ENCODE data around the gene PLD6. TPM values are rescaled to one million over a fixed set of nuclear protein-coding genes. Genes with fewer than 3 reads are reported as not detected.

Gene PLD6
- total RNA-seq, 1 donor from 2014 or later = 1.2 TPM

DNA sequence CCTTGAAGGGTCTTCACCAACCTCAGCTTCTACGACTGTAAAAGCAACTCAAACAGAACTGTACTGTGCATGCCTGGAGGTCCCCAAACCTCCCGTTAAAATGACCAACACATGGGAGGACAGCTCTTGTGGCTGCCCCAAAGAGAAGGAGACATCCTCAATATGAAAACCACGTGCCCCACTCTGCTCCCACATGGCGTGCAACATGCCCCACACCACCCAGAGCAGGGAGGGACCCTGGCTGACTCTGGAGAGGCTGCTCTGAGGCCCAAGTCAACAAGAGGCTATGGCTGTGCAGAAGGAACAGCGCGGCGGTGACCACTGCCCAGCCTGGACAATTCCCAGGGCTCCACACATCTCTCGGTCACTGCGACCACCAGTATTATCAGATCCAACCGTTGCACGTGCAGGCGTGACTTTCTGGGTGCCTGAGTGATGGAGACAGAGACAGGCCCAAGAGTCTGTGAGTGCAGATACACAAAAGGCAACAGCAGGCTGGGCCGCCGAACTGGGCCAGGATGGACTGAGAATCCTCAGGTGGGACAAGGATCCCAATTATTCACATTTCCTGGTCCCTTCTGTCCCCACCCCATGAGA, 1.4 kb downstream of the PLD6 start:
- H3K27me3 Mint-ChIP-seq = no peaks in the 10 kb centered on the region
- H3K36me3 Mint-ChIP-seq (ENCODE audit: insufficient read depth) = no peaks in the 10 kb centered on the region
- H3K27ac Mint-ChIP-seq = no peak overlapping the region
- no peak overlapping the region for H3K4me3 Mint-ChIP-seq (ENCODE audit: low read depth)
- H3K4me1 Mint-ChIP-seq (ENCODE audit: low read depth) = peaks cover 2% of the 10 kb centered on the region
- TF ChIP-seq, protein P1, sequence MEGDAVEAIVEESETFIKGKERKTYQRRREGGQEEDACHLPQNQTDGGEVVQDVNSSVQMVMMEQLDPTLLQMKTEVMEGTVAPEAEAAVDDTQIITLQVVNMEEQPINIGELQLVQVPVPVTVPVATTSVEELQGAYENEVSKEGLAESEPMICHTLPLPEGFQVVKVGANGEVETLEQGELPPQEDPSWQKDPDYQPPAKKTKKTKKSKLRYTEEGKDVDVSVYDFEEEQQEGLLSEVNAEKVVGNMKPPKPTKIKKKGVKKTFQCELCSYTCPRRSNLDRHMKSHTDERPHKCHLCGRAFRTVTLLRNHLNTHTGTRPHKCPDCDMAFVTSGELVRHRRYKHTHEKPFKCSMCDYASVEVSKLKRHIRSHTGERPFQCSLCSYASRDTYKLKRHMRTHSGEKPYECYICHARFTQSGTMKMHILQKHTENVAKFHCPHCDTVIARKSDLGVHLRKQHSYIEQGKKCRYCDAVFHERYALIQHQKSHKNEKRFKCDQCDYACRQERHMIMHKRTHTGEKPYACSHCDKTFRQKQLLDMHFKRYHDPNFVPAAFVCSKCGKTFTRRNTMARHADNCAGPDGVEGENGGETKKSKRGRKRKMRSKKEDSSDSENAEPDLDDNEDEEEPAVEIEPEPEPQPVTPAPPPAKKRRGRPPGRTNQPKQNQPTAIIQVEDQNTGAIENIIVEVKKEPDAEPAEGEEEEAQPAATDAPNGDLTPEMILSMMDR (IDR thresholded peaks at IDR 0.05; ENCODE audit: unreplicated experiment) = no peak
- no peaks in the 10 kb centered on the region for H3K9me3 Mint-ChIP-seq (ENCODE audit: low read depth)
- DNase-seq (ENCODE audit: low spot score, unreplicated experiment) = no peak

DNA sequence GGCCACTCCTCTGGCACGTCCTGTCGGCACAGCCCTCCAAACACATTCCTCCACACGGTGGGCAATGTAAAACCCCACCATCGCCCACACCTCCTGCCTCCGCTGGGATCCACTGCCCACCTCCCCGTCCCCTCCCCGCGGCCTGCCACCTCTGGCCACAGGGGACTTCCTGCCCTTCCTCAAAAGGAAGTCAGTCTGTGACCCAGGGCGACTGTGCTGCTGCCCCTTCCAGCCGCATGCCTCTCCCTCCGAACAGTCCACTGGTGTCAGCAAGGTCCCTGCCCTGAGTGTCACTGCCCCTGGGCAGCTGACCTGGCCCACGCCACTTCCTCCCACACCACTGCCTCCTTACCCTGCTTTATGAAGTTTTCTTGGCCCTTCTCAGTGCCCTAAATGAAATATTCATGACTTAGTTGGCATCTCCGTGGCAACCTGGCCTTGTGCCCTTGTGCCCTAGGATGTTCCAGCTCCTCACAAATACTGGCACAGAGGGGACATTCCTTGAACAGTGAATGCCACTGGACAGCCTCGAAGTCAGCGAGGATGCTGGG, 2.0 kb downstream of the PLD6 start:
- no peak for DNase-seq (ENCODE audit: low spot score, unreplicated experiment)
- Mint-ChIP-seq H3K4me3 (ENCODE audit: low read depth) (no peak overlapping the region), H3K9me3 (ENCODE audit: low read depth) (no peaks in the 10 kb centered on the region), H3K36me3 (ENCODE audit: insufficient read depth) (no peaks in the 10 kb centered on the region), H3K27me3 (no peaks in the 10 kb centered on the region), H3K4me1 (ENCODE audit: low read depth) (peaks cover 2% of the 10 kb centered on the region), H3K27ac (no peak overlapping the region)
- TF ChIP-seq, protein P1 (IDR thresholded peaks at IDR 0.05; ENCODE audit: unreplicated experiment) = no peak

- H3K27ac Mint-ChIP-seq = no peak overlapping the region
- no peaks in the 10 kb centered on the region for H3K36me3 Mint-ChIP-seq (ENCODE audit: insufficient read depth)
- TF ChIP-seq, protein P1 (IDR thresholded peaks at IDR 0.05; ENCODE audit: unreplicated experiment) = no peak
- H3K4me3 Mint-ChIP-seq (ENCODE audit: low read depth) = no peak overlapping the region
- no peaks in the 10 kb centered on the region for H3K9me3 Mint-ChIP-seq (ENCODE audit: low read depth)
- H3K27me3 Mint-ChIP-seq = no peaks in the 10 kb centered on the region
- peaks cover 2% of the 10 kb centered on the region for H3K4me1 Mint-ChIP-seq (ENCODE audit: low read depth)
- no peak for DNase-seq (ENCODE audit: low spot score, unreplicated experiment)
Measured at GRCh38 chr17:17203173-17203730, 2.9 kb downstream of the PLD6 start.

- TF ChIP-seq, protein P1 (IDR thresholded peaks at IDR 0.05; ENCODE audit: unreplicated experiment) = no peak
- H3K36me3 Mint-ChIP-seq (ENCODE audit: insufficient read depth) = no peaks in the 10 kb centered on the region
- no peak for DNase-seq (ENCODE audit: low spot score, unreplicated experiment)
- no peak overlapping the region for H3K4me3 Mint-ChIP-seq (ENCODE audit: low read depth)
- H3K4me1 Mint-ChIP-seq (ENCODE audit: low read depth) = peaks cover 2% of the 10 kb centered on the region
- no peaks in the 10 kb centered on the region for H3K9me3 Mint-ChIP-seq (ENCODE audit: low read depth)
- H3K27me3 Mint-ChIP-seq = no peaks in the 10 kb centered on the region
- no peak overlapping the region for H3K27ac Mint-ChIP-seq
Measured at GRCh38 chr17:17201907-17202306, 4.2 kb downstream of the PLD6 start.

GRCh38 chr17:17201271-17201670, 4.9 kb downstream of the PLD6 start:
- Mint-ChIP-seq H3K36me3 (ENCODE audit: insufficient read depth) (no peaks in the 10 kb centered on the region), H3K27me3 (no peaks in the 10 kb centered on the region), H3K4me3 (ENCODE audit: low read depth) (no peak overlapping the region), H3K27ac (no peak overlapping the region), H3K4me1 (ENCODE audit: low read depth) (peaks cover 2% of the 10 kb centered on the region), H3K9me3 (ENCODE audit: low read depth) (no peaks in the 10 kb centered on the region)
- TF ChIP-seq, protein P1 (IDR thresholded peaks at IDR 0.05; ENCODE audit: unreplicated experiment) = no peak
- DNase-seq (ENCODE audit: low spot score, unreplicated experiment) = no peak
